Measurements from ENCODE around the gene KCNAB2. TPM values are rescaled to one million over a fixed set of nuclear protein-coding genes. Genes with fewer than 3 reads are reported as not detected.

Gene KCNAB2
- total RNA-seq, 4 donors from 2014 or later = 9.9 to 42.2 (median 17.0) TPM

DNA sequence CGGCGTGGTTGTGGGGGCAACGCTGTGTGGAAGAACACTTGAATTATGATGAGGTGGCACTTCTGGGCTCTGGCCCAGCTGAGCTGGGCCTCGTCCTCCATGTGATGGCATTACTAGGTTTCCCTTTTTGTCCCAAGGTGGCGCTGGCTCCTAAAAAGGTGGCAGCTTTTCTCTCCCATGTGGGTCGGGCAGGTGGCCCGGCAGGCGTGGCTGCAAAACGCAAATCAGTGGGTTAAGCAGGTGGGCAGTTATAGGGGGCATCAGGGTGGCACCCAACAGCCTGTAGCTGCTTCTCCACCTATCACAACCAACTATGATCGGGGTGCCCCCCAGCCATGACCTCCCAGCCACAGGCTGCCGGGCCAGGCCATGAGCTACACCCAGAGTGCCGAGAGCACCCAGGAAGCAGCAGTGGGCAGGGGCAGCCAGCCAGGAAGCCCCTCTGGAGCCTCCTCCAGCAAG lies 59.6 kb downstream of the KCNAB2 start:
- no peak for DNase-seq (ENCODE audit: low spot score)
- ATAC-seq (ENCODE audit: low FRiP score) = no peak
- TF ChIP-seq CTCF (IDR thresholded peaks at IDR 0.05) = no peak

DNA sequence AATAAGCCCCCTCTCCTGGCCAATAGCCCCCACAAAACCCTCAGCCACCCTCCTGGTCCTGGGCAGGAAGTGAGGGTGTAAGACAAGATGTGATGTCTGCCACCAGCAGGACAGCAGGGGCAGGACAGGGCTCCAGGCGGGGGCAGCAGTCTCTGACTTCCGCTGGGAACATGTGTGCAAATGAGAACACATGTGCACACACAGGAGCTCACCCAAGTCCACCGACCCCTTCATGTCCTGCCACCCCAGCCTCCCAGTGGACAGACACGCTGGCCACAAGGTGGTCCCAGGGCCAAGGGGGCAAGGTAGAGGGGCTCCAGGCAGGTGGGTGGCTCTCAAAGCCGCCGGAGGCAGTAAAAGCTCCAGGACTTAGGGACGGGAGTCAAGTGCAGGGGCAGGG lies 60.1 kb downstream of the KCNAB2 start:
- ATAC-seq (ENCODE audit: low FRiP score) = no peak
- no peak for TF ChIP-seq CTCF (IDR thresholded peaks at IDR 0.05)
- DNase-seq (ENCODE audit: low spot score) = no peak

DNA sequence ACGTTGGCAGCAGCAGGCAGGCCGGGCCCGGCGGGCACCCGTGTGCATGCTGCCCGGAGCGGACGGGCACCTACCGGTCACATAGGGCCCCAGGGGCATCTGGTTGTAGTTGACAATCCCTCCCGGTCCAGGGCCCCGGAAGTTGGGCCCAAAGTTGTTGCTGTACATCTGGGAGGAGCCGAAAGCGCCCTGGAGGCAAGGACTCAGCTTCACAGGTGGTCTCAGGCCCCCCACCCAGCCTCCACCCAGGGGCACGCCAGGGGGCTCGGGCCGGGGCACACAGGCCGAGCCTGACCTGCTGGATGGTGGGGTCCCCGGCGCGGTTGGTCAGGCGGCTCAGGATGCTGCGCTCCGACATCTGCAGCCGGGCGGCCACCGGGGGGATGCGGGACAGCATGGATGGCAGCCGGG lies 60.6 kb downstream of the KCNAB2 start:
- no peak for TF ChIP-seq CTCF (IDR thresholded peaks at IDR 0.05)
- ATAC-seq (ENCODE audit: low FRiP score) (no peak), DNase-seq (ENCODE audit: low spot score) (no peak)

GRCh38 chr1:6106977-6107376 lies 61.3 kb downstream of the KCNAB2 start:
- DNase-seq (ENCODE audit: low spot score) = no peak
- ATAC-seq (ENCODE audit: low FRiP score) = no peak
- no peak for TF ChIP-seq CTCF (IDR thresholded peaks at IDR 0.05)

GRCh38 chr1:6107409-6108356 lies 62.0 kb downstream of the KCNAB2 start:
- no peak for ATAC-seq (ENCODE audit: low FRiP score)
- no peak for DNase-seq (ENCODE audit: low spot score)
- TF ChIP-seq CTCF (IDR thresholded peaks at IDR 0.05) = no peak

GRCh38 chr1:6108476-6108875 lies 62.8 kb downstream of the KCNAB2 start:
- no peak for ATAC-seq (ENCODE audit: low FRiP score)
- no peak for TF ChIP-seq CTCF (IDR thresholded peaks at IDR 0.05)
- no peak for DNase-seq (ENCODE audit: low spot score)

All from omental fat pad (tissue), 4 donors.